Left renal pelvis (tissue), 4 donors: ENCODE measurements around the gene LIMK1. TPM values are rescaled to one million over a fixed set of nuclear protein-coding genes. Genes with fewer than 3 reads are reported as not detected.
"Not testable (repeated sequence)": the region's sequence is repeated elsewhere in the genome, so short reads cannot be mapped to it uniquely, and the experiment has no call there.

ENCODE experiments used
- DNase-seq, 4 donors: peaks; one replicate each; pipeline ENCODE4 v3.0.0-alpha.2; 2013; ENCODE audit warnings: low read depth in 4 of 4, low spot score in 3 of 4
- polyA plus RNA-seq, 4 donors: library from polyadenylated mRNA; unstranded; fragments of 120-200 nt; gene quantifications; one replicate each; pipeline ENCODE4 v1.2.1, GENCODE V29; 2013; ENCODE audit not compliant: insufficient read length in 4 of 4

LIMK1 gene
- polyA plus RNA-seq, 4 donors: 22.4 to 26.2 (median 23.1) TPM

GRCh38 chr7:74119831-74120230 lies 36.2 kb downstream of the LIMK1 start:
- no peak for DNase-seq

DNA sequence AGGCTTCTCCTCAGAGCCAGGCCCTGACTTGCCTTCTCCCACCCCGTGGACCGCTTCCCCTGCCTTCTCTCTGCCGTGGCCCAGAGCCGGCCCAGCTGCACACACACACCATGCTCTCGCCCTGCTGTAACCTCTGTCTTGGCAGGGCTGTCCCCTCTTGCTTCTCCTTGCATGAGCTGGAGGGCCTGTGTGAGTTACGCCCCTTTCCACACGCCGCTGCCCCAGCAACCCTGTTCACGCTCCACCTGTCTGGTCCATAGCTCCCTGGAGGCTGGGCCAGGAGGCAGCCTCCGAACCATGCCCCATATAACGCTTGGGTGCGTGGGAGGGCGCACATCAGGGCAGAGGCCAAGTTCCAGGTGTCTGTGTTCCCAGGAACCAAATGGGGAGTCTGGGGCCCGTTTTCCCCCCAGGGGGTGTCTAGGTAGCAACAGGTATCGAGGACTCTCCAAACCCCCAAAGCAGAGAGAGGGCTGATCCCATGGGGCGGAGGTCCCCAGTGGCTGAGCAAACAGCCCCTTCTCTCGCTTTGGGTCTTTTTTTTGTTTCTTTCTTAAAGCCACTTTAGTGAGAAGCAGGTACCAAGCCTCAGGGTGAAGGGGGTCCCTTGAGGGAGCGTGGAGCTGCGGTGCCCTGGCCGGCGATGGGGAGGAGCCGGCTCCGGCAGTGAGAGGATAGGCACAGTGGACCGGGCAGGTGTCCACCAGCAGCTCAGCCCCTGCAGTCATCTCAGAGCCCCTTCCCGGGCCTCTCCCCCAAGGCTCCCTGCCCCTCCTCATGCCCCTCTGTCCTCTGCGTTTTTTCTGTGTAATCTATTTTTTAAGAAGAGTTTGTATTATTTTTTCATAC lies 38.0 kb downstream of the LIMK1 start:
- no peak for DNase-seq

DNA sequence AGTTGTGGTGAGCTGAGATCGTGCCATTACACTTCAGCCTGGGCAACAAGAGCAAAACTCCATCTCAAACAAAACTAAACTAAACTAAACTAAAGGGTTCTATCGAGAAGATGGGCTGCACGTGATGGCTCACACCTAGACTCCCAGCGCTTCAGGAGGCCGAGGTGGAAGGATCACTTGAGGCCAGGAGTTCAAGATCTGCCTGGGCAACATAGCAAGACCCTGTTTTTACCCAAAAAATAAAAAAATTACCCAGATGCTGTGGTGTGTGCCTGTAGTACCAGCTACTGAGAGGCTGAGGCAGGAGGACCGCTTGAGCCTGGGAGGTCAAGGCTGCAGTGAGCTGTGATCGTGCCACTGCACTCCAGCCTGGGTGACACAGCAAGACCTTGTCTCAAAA lies 40.3 kb downstream of the LIMK1 start:
- not testable (repeated sequence) for DNase-seq

GRCh38 chr7:74126220-74126880 lies 42.7 kb downstream of the LIMK1 start:
- no peak for DNase-seq

- DNase-seq: no peak
Measured at GRCh38 chr7:74129887-74130286, 46.3 kb downstream of the LIMK1 start.

GRCh38 chr7:74130518-74130917 lies 46.9 kb downstream of the LIMK1 start:
- no peak for DNase-seq

GRCh38 chr7:74134117-74134620 lies 50.6 kb downstream of the LIMK1 start:
- DNase-seq: no peak

- no peak for DNase-seq
Measured at GRCh38 chr7:74138334-74138867, 54.8 kb downstream of the LIMK1 start.

DNA sequence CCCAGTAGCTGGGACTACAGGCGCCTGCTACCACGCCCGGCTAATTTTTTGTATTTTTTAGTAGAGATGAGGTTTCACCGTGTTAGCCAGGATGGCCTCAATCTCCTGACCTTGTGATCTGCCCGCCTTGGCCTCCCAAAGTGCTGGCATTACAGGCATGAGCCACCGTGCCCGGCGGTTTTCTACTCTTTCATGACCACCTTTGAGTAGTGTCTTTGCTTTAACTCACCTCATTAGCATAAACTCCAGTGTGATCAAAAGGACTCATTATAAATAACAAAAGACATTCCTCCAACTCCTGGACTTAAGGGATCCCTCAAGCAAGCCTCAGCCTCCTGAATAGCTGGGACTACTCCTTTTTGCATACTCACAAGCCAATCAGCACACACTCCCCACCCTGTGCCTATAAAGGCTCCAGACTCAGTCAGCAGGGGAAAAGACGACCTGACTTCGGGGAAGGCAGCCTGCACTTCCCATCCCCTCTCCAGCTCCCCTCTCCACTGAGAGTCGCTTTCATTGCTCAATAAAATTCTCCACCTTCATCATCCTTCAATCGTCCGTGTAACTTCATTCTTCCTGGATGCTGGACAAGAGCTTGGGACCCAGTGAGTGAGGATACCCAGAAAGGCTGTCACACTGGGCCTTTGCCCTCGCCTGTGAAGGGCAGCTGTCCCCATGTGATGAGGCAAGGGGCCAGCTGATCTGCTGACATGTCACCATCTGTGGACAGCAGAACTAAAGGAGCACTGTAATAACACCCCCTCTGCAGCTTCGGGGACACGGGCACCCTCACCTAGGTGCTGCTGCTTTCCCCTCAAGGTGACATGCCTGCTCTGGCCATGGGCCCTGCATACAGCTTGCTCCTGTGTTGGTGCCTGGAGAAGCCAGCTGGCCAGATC lies 55.6 kb downstream of the LIMK1 start:
- no peak for DNase-seq

DNA sequence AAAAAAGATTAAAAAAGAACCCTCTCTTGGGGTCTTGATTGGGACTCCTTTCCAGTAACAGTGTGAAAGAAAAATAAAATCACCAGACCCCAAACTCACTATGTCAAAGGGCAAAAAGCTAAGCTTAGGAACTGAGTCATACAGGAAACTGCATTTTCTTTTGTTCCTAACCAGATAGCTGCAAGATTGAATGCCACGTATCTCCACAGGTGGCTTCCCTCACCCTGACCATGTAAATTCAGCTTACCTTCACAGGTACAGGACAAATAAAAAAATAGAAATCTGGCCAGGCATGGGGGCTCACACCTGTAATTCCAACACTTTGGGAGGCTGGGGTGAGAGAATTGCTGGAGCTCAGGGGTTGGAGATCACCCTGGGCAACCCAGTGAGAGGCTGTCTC lies 58.1 kb downstream of the LIMK1 start:
- no peak for DNase-seq

- DNase-seq: no peak
Measured at GRCh38 chr7:74143383-74143782, 59.8 kb downstream of the LIMK1 start.

DNA sequence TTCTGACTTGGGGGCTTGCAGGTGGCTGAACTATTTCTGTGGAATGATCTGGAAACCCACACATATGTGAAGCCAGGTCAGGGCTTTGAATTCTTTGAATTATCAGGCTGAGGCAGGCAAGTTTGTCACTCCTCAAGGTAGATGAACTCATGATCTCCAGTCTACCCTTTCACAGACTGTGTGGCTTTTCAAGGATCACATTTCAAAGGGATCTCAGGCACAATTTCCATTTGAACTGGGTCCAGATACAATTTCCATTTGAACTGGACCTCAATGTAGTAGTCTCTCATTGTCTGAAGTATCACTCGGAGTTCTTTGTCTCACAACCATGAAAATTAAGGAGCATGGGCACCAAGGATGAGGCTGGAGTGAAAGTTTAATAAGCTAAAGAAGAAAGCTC lies 64.9 kb downstream of the LIMK1 start:
- DNase-seq: no peak

- DNase-seq: no peak
Measured at GRCh38 chr7:74149071-74149470, 65.5 kb downstream of the LIMK1 start.

DNA sequence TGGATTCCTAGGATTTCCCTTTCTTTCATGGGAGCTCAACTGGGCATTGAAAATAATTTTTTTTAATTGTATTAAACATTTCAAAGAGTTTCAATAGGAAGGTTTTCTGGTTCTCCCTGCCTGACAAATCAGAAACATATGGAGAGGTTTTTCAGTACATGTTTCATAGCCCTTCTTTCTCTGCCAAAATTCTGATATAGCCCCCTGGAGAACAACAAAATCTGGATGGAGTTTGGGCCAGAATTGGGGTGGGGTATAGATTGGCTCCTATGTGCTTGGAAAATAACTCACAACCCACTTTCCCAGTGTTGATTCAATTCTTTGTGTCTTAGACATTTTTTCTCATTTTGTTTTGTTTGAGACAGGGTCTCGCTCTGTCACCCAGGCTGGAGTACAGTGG lies 66.0 kb downstream of the LIMK1 start:
- no peak for DNase-seq

DNA sequence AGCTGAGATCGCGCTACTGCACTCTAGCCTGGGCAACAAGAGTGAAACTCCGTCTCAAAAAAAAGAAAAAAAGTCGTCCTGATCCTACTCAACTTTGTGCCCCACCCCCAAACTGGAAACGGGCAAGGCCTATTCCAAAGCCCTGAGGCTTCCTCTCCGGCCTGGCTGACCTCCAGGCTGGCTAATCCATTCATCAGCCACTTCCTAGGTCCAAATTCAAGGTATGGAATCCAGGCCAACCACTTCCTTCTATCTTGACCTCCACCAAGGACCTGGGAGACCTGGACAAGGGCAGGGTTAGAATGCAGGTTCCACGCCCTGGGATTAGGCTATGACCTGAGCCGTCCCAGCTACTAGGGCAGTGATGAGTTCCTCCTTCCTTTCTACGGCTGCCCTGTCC lies 70.1 kb downstream of the LIMK1 start:
- DNase-seq: no peak

DNA sequence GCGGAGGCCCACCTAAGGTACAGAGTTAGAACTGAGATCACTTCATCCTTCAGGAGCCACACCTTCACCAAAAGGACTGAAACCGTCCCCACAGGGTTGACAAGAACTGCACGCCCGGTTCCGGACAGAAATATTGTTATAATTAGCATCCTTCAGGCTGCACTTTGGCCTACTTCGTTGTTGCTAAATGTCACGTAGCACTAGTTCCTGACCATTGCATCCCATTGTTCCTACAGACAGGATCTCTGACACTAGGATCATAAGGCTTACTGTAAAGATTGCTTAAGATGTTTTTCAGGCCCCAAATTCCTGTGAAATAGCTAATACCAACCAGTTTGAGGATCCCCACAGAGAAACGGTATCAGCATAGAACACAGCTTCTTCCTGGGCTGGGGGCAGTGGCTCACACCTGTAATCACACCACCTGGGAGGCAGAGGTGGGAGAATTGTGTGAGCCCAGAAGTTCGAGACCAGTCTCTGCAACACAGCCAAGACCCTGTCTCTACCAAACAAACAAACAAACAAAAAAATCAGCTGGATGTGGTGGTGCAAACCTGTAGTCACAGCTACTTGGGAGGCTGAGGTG lies 72.3 kb downstream of the LIMK1 start:
- no peak for DNase-seq

- no peak for DNase-seq
Measured at GRCh38 chr7:74157605-74158004, 74.0 kb downstream of the LIMK1 start.

DNA sequence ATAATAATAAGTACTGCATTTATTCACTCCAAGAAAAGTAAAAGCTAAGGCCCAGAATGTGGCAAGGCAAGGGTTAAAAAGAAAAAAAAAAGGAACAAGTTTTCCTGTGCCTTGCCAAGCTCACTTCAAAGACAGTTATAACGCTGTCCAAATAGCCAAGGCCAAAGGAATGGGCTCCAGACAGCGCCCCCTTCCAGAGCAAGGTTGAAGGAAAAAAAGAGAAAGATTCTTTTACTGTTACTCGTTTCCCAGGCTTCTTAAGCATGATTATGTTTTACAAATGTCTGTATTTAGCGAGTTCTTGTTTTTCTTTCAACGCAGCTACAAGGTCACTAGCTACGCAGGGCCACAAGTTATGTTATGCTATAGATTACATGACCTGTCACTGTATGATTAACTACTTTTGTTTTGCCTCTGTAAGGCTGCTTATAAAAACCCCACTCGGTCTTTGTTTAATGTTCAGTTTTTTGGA lies 81.4 kb downstream of the LIMK1 start:
- no peak for DNase-seq

GRCh38 chr7:74165867-74166593 lies 82.4 kb downstream of the LIMK1 start:
- no peak for DNase-seq

DNA sequence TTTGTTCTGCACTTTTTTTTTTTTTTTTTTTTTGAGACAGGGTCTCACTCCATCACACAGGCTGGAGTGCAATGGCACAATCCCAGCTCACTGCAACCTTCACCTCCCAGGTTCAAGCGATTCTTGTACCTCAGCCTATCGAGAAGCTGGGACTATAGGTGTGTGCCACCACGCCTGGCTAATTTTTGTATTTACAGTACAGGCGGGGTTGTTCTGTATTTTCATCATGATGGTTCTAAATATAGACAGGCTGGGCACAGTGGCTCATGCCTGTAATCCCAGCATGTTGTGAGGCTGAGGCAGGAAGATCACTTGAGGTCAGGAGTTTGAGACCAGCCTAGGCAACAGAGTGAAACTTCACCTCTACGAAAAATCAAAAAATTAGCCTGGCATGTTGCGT lies 83.7 kb downstream of the LIMK1 start:
- DNase-seq: not testable (repeated sequence)
